WTC11 (cell line): Measurements from ENCODE around the gene BEND3. TPM values are rescaled to one million over a fixed set of nuclear protein-coding genes. Genes with fewer than 3 reads are reported as not detected.

Source experiments
- ATAC-seq: fragments of 200-7000 bp; cut with Tn5 transposase; 2 replicates; pipeline ENCODE4 v1.10.0; 2021; ENCODE audit warnings: mild to moderate bottlenecking, moderate library complexity
- CTCF ChIA-PET: fragments of 300-600 bp; sonication (Branson Sonifier 250); formaldehyde crosslinking; loops from one replicate; lab custom pipeline; 2021; ENCODE audit warnings: antibody characterized with exemption; lab: Charles Lee
- POLR2A ChIA-PET: fragments of 350-600 bp; sonication (Branson Sonifier 250); formaldehyde crosslinking; loops from one replicate; lab custom pipeline; 2021; ENCODE audit warnings: antibody characterized with exemption; lab: Charles Lee
- DNase-seq: peaks from one replicate; pipeline ENCODE4 v3.0.0; 2021; ENCODE audit warnings: low spot score
- H3K27ac Mint-ChIP-seq: 2 replicates; pipeline ENCODE4 v1.8.0; 2021; ENCODE audit warnings: mixed read lengths
- H3K27me3 Mint-ChIP-seq: 2 replicates; pipeline ENCODE4 v1.8.0; 2021; ENCODE audit warnings: low read depth, mild to moderate bottlenecking, moderate library complexity, mixed read lengths
- H3K36me3 Mint-ChIP-seq: 2 replicates; pipeline ENCODE4 v1.8.0; 2021; ENCODE audit warnings: mixed read lengths
- H3K4me1 Mint-ChIP-seq: 2 replicates; pipeline ENCODE4 v1.8.0; 2022; ENCODE audit warnings: mixed read lengths
- H3K4me3 Mint-ChIP-seq: 2 replicates; pipeline ENCODE4 v1.8.0; 2021; ENCODE audit warnings: mild to moderate bottlenecking, moderate library complexity, mixed read lengths
- H3K9me3 Mint-ChIP-seq: 2 replicates; pipeline ENCODE4 v1.8.0; 2021; ENCODE audit warnings: mixed read lengths
- AR ChIP-seq: fragments of 250-450 bp; sonication (Bioruptor Pico); IDR thresholded peaks from 2 replicates; pipeline ENCODE4 v1.9.0; 2021; ENCODE audit warnings: mild to moderate bottlenecking
- ATF2 ChIP-seq: sonication (generic); formaldehyde crosslinking; IDR thresholded peaks from 2 replicates; pipeline ENCODE4 v1.8.1; 2022; ENCODE audit warnings: low read depth, missing genetic modification reagents, borderline replicate concordance
- CTCF ChIP-seq: fragments of 200-600 bp; IDR thresholded peaks from 2 replicates; pipeline ENCODE4 v1.8.0; 2022; ENCODE audit warnings: antibody characterized with exemption
- ELF4 ChIP-seq: sonication (generic); formaldehyde crosslinking; IDR thresholded peaks from 2 replicates; pipeline ENCODE4 v1.8.1; 2022; ENCODE audit warnings: low read depth, mild to moderate bottlenecking, moderate library complexity, missing genetic modification reagents
- ESRRA ChIP-seq: sonication (generic); formaldehyde crosslinking; IDR thresholded peaks from 2 replicates; pipeline ENCODE4 v1.8.1; 2022; ENCODE audit warnings: mild to moderate bottlenecking, missing genetic modification reagents, borderline replicate concordance
- FOXJ3 ChIP-seq: sonication (generic); formaldehyde crosslinking; IDR thresholded peaks from 2 replicates; pipeline ENCODE4 v1.9.0; 2021; ENCODE audit warnings: missing genetic modification reagents, mild to moderate bottlenecking, borderline replicate concordance
- KAT7 ChIP-seq: sonication (generic); formaldehyde crosslinking; IDR thresholded peaks from 2 replicates; pipeline ENCODE4 v1.8.1; 2023; ENCODE audit warnings: missing genetic modification reagents, mild to moderate bottlenecking, borderline replicate concordance
- MYBL2 ChIP-seq: sonication (generic); formaldehyde crosslinking; IDR thresholded peaks from 2 replicates; pipeline ENCODE4 v1.8.1; 2023; ENCODE audit warnings: mild to moderate bottlenecking, moderate library complexity, missing genetic modification reagents
- PREB ChIP-seq: sonication (generic); formaldehyde crosslinking; IDR thresholded peaks from 2 replicates; pipeline ENCODE4 v1.8.1; 2022; ENCODE audit warnings: mild to moderate bottlenecking, missing genetic modification reagents, moderate library complexity, borderline replicate concordance
- RORB ChIP-seq: fragments of 250-450 bp; sonication (Bioruptor Pico); IDR thresholded peaks from 2 replicates; pipeline ENCODE4 v1.9.0; 2021; ENCODE audit warnings: mild to moderate bottlenecking
- STAT6 ChIP-seq: sonication (generic); formaldehyde crosslinking; conservative IDR thresholded peaks from 2 replicates; pipeline ENCODE4 v1.8.1; 2023; ENCODE audit warnings: mild to moderate bottlenecking, low read depth, missing genetic modification reagents, moderate library complexity
- TEAD1 ChIP-seq: sonication (generic); formaldehyde crosslinking; IDR thresholded peaks from 2 replicates; pipeline ENCODE4 v1.8.0; 2022; ENCODE audit warnings: mild to moderate bottlenecking, missing genetic modification reagents
- ZNF263 ChIP-seq: sonication (generic); formaldehyde crosslinking; IDR thresholded peaks from 2 replicates; pipeline ENCODE4 v1.8.1; 2022; ENCODE audit warnings: low read depth, mild to moderate bottlenecking, moderate library complexity, missing genetic modification reagents
- ZNF281 ChIP-seq: sonication (generic); formaldehyde crosslinking; IDR thresholded peaks from 2 replicates; pipeline ENCODE4 v1.8.0; 2023; ENCODE audit warnings: mild to moderate bottlenecking, missing genetic modification reagents
- ZNF425 ChIP-seq: fragments of 250-450 bp; sonication (Bioruptor Pico); conservative IDR thresholded peaks from 2 replicates; pipeline ENCODE4 v1.9.0; 2021; ENCODE audit warnings: mild to moderate bottlenecking
- ZNF671 ChIP-seq: fragments of 250-450 bp; sonication (Bioruptor Pico); IDR thresholded peaks from 2 replicates; pipeline ENCODE4 v1.8.0; 2021; ENCODE audit warnings: mild to moderate bottlenecking
- ZSCAN18 ChIP-seq: fragments of 250-450 bp; sonication (Bioruptor Pico); IDR thresholded peaks from 2 replicates; pipeline ENCODE4 v2.1.2; 2022; ENCODE audit warnings: mild to moderate bottlenecking, moderate library complexity
- total RNA-seq: library from RNA; stranded (reverse); gene quantifications from 3 replicates; pipeline ENCODE4 v1.2.3, GENCODE V29; 2021

The BEND3 gene
- total RNA-seq, 1 experiment from 2014 or later = 25.4 TPM

GRCh38 chr6:107021446-107022185 lies 93.7 kb downstream of the BEND3 start:
- CTCF ChIA-PET = interaction anchor here (0.5 kb wide), 1 partner anchor 27 kb away, joined by 3 read pairs; no protein-coding TSS in a partner anchor
- DNase-seq = no peak
- POLR2A ChIA-PET = interaction anchor here (0.6 kb wide), 1 partner anchor 38 kb away, joined by 4 read pairs; no protein-coding TSS in a partner anchor
- TF ChIP-seq CTCF (no peak), ESRRA (CRISPR knock-in tag) (no peak), TEAD1 (no peak), PREB (CRISPR knock-in tag) (no peak), KAT7 (CRISPR knock-in tag) (no peak), AR (no peak), ATF2 (CRISPR knock-in tag) (no peak), MYBL2 (CRISPR knock-in tag) (no peak), ZSCAN18 (CRISPR knock-in tag) (no peak), ELF4 (CRISPR knock-in tag) (no peak), ZNF263 (CRISPR knock-in tag) (no peak), ZNF281 (CRISPR knock-in tag) (no peak), ZNF425 (CRISPR knock-in tag) (no peak), STAT6 (CRISPR knock-in tag) (no peak), RORB (CRISPR knock-in tag) (no peak), FOXJ3 (CRISPR knock-in tag) (no peak), ZNF671 (CRISPR knock-in tag) (no peak)
- TF ChIP-seq, all 79 proteins: peak for 0
- no peak overlapping the region for H3K27ac Mint-ChIP-seq
- no peak overlapping the region for H3K4me3 Mint-ChIP-seq
- no peak for ATAC-seq
- no peaks in the 10 kb centered on the region for H3K9me3 Mint-ChIP-seq
- 0 out of 2 replicates have a peak, but pooled peaks cover 3% of the 10 kb centered on the region for H3K4me1 Mint-ChIP-seq
- H3K27me3 Mint-ChIP-seq = no peaks in the 10 kb centered on the region
- H3K36me3 Mint-ChIP-seq = no peaks in the 10 kb centered on the region
